Measurements from ENCODE around the gene ABCB8.

ABCB8 gene

DNA sequence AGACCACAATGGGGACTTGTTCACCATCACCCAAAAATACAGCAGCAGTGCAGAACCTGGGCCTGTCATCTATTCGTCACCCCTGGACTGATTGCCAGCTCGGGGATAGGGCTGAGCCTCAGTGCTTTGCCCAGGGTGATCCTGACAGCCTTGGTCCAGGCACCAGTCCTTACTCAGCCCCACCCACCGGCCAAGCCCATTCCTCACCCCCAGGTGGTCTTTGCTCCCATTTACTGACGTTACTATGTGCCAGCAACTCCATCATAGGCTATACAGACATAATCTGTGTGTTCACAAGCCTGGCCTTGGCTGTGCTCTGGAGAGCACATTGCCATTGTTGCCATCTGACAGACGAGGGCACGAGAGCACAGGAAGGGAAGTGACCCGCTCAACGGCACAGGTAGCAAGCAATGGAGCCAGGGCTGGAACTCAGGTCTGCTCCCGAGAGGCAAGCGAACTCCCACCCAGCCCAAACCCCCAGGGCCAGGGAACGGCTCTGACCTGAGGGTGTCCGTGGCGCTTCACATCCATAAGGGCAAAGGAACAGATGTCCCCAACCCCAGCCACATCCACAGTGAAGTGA, 10.8 kb upstream of the ABCB8 start:
- Mint-ChIP-seq H3K9me3 (no peaks in the 10 kb centered on the region), H3K27me3 (ENCODE audit: low read depth) (peaks cover 48% of the 10 kb centered on the region), H3K36me3 (ENCODE audit: low read depth) (peaks cover 3% of the 10 kb centered on the region), H3K4me1 (peaks cover 36% of the 10 kb centered on the region), H3K27ac (peak overlapping the region in 1 of 3 experiments; percentile 7), H3K4me3 (peak overlapping the region; percentile 55 to 84 (median 82))
- TF ChIP-seq, protein P1, sequence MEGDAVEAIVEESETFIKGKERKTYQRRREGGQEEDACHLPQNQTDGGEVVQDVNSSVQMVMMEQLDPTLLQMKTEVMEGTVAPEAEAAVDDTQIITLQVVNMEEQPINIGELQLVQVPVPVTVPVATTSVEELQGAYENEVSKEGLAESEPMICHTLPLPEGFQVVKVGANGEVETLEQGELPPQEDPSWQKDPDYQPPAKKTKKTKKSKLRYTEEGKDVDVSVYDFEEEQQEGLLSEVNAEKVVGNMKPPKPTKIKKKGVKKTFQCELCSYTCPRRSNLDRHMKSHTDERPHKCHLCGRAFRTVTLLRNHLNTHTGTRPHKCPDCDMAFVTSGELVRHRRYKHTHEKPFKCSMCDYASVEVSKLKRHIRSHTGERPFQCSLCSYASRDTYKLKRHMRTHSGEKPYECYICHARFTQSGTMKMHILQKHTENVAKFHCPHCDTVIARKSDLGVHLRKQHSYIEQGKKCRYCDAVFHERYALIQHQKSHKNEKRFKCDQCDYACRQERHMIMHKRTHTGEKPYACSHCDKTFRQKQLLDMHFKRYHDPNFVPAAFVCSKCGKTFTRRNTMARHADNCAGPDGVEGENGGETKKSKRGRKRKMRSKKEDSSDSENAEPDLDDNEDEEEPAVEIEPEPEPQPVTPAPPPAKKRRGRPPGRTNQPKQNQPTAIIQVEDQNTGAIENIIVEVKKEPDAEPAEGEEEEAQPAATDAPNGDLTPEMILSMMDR (IDR thresholded peaks at IDR 0.05; ENCODE audit: unreplicated experiment in 3 of 3) = no peak

DNA sequence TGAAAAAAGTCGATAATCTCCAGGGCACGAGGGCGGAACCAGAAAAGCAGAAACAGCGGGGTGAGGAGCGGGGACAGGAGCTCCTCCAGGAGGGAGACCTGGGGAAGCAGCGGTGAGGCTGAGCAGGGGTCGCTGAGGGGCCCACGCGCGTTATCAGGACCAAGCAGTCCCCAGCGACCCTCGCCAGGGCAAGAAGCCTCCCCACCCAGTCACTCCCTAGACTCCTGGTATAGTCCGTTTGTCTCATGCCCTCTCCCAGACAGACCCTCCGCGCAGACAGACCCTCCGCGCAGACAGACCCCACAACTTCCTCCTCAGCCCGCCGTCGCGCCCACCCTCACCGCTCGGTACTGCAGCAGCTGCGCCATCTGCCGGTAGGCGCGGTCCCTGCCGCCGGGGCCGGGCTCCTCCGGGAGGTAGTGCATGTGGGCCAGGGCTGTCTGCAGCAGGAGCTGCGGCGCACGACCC, 10.3 kb upstream of the ABCB8 start:
- TF ChIP-seq, protein P1 (IDR thresholded peaks at IDR 0.05; ENCODE audit: unreplicated experiment in 3 of 3) = peak; percentile 94 to 95 (median 94)
- Mint-ChIP-seq H3K4me1 (peaks cover 31% of the 10 kb centered on the region), H3K9me3 (no peaks in the 10 kb centered on the region), H3K36me3 (ENCODE audit: low read depth) (peaks cover 3% of the 10 kb centered on the region), H3K4me3 (peak overlapping the region; percentile 55 to 84 (median 82)), H3K27ac (peak overlapping the region; percentile 7 to 63 (median 29)), H3K27me3 (ENCODE audit: low read depth) (peaks cover 46% of the 10 kb centered on the region)

DNA sequence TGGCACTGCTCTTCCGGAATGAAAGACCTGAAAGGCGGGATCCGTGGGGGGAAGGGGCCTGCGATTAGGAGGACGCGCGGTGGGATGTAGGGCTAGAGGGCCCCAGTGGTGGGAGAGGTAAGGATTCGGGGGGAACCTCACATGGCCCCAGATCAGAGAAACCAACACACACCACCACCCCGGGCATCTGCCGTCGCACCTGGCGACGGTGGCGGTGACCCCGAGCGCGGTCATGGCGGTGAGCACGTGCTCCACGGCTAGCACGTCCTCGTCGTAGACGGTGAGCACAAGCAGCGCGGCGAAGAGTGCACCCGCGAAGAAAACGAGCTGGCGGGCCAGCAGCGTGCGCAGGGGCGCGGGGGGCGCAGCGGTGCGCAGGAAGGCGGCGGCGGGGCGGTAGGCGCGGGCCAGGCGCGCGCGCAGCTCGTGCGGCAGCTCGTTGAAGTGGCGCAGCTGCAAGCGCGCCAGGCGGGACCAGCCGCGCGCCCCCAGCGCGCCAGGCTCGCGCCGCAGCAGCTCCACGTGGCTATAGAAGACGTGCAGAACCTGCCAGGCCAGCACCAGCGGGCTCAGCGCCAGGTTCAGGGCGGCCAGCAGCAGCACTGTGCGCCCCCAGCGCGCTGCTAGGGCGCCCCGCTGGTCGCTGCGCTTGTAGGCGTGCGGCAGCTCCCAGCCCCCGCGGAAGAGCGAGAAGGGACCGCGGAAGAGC, 9.7 kb upstream of the ABCB8 start:
- Mint-ChIP-seq H3K27me3 (ENCODE audit: low read depth) (peaks cover 50% of the 10 kb centered on the region), H3K36me3 (ENCODE audit: low read depth) (peaks cover 3% of the 10 kb centered on the region), H3K9me3 (no peaks in the 10 kb centered on the region), H3K4me3 (peak overlapping the region; percentile 55 to 84 (median 82)), H3K4me1 (peaks cover 31% of the 10 kb centered on the region), H3K27ac (peak overlapping the region; percentile 7 to 63 (median 29))
- TF ChIP-seq, protein P1 (IDR thresholded peaks at IDR 0.05; ENCODE audit: unreplicated experiment in 3 of 3) = no peak

DNA sequence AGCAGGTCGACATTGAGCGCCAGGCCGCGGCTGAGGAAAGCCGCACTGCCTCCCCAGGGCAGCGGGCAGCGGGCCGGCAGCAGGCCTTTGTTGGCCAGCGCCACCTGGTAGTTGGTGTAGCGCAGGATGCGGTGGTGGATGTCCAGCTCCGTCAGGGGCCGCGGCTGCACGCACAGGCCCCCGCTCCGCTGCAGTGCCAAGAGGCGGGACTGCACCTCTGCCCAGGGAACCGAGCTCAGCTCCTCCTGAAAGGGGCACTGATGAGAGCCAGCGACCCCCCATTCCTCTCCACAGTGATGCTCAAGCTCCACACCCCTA, 9.2 kb upstream of the ABCB8 start:
- TF ChIP-seq, protein P1 (IDR thresholded peaks at IDR 0.05; ENCODE audit: unreplicated experiment in 3 of 3) = no peak
- H3K4me1 Mint-ChIP-seq = peaks cover 31% of the 10 kb centered on the region
- peaks cover 3% of the 10 kb centered on the region for H3K36me3 Mint-ChIP-seq (ENCODE audit: low read depth)
- H3K27ac Mint-ChIP-seq = no peak overlapping the region
- H3K4me3 Mint-ChIP-seq = peak overlapping the region; percentile 28 to 68 (median 57)
- H3K27me3 Mint-ChIP-seq (ENCODE audit: low read depth) = peaks cover 50% of the 10 kb centered on the region
- no peaks in the 10 kb centered on the region for H3K9me3 Mint-ChIP-seq

DNA sequence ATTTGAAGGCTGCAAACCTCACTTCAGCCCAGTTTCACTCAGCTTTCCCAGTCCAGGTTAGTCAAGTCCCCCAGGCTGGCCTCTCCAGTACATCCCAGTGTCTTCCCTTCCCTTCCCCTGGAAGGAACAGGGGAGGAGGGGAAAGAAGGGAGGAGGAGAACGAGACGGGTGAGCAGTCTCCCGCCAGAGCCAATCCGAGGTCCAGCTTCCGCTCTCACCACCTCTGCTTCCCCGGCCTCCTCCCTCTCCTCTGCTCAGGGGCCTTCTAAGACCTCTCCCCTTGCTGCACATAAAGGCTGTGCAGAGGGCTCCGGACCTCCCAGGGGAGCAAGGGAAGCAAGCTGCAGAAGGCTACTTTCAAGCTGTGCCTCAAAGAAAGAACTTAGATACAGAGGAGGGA, 8.0 kb upstream of the ABCB8 start:
- TF ChIP-seq, protein P1 (IDR thresholded peaks at IDR 0.05; ENCODE audit: unreplicated experiment in 3 of 3) = no peak
- Mint-ChIP-seq H3K27me3 (ENCODE audit: low read depth) (peaks cover 58% of the 10 kb centered on the region), H3K4me3 (peak overlapping the region; percentile 37 to 62 (median 40)), H3K36me3 (ENCODE audit: low read depth) (no peaks in the 10 kb centered on the region), H3K9me3 (no peaks in the 10 kb centered on the region), H3K27ac (peak overlapping the region; percentile 25 to 76 (median 63)), H3K4me1 (peaks cover 28% of the 10 kb centered on the region)
